ENCODE results near the gene MKNK2.

- no peak for TF ChIP-seq POLR2A (IDR thresholded peaks at IDR 0.05; ENCODE audit: low read length)
- no peak for TF ChIP-seq GATA1 (IDR thresholded peaks at IDR 0.05; ENCODE audit: low read depth, low read length)
Observed at GRCh38 chr19:2018752-2019151, 32.3 kb downstream of the MKNK2 start.
